Breast epithelium (tissue), 4 donors: Measurements from ENCODE around the gene ZSWIM3. TPM values are rescaled to one million over a fixed set of nuclear protein-coding genes. Genes with fewer than 3 reads are reported as not detected.

Experiments
- DNase-seq, 2 donors: peaks; one replicate each; pipeline ENCODE4 v3.0.0-alpha.2; 2019; ENCODE audit warnings: low spot score in 2 of 2
- H3K27ac ChIP-seq, 2 donors: fragments of 200-600 bp; sonication (generic) in 1 of 2; one replicate each; pipeline ENCODE4 v1.5.1; 2016 to 2019; ENCODE audit warnings: mild to moderate bottlenecking in 1 of 2
- H3K27me3 ChIP-seq, 2 donors: fragments of 200-600 bp; sonication (generic) in 1 of 2; one replicate each; pipeline versions ENCODE4 v1.5.1 to v1.6.0; 2017 to 2019; ENCODE audit warnings: control low read depth in 1 of 2, mild to moderate bottlenecking in 1 of 2
- H3K36me3 ChIP-seq: fragments of 200-600 bp; one replicate; pipeline ENCODE4 v1.5.1; 2019
- H3K4me1 ChIP-seq, 2 donors: fragments of 200-600 bp; sonication (generic); one replicate each; pipeline ENCODE4 v1.5.1; 2016 to 2019; ENCODE audit warnings: control low read depth in 1 of 2
- H3K4me3 ChIP-seq, 3 donors: fragments of 200-600 bp; sonication (generic); 1 replicate in 2 of 3; 2 replicates in 1 of 3; pipeline ENCODE4 v1.5.1; 2016 to 2019; ENCODE audit warnings: mild to moderate bottlenecking in 3 of 3, moderate library complexity in 2 of 3
- H3K9me3 ChIP-seq, 2 donors: fragments of 200-600 bp; sonication (generic) in 1 of 2; one replicate each; pipeline ENCODE4 v1.5.1; 2016 to 2019; ENCODE audit warnings: control low read depth in 1 of 2
- CTCF ChIP-seq, 3 donors: fragments of 450-650 bp; IDR thresholded peaks; one replicate each; pipeline ENCODE4 v1.5.1; 2016 to 2017; ENCODE audit warnings: antibody characterized with exemption in 3 of 3, mild to moderate bottlenecking in 3 of 3, moderate library complexity in 3 of 3
- POLR2A ChIP-seq: fragments of 450-650 bp; IDR thresholded peaks from one replicate; pipeline ENCODE4 v1.6.1; 2016; ENCODE audit warnings: antibody characterized with exemption, mild to moderate bottlenecking, moderate library complexity
- POLR2AphosphoS5 ChIP-seq, 3 donors: sonication (generic); formaldehyde crosslinking; IDR thresholded peaks; one replicate each; pipeline ENCODE4 v1.6.1; 2017; ENCODE audit warnings: antibody characterized with exemption in 3 of 3
- intact Hi-C: fragments of 100-400 bp; cut with DNase I; formaldehyde crosslinking; loops from one replicate; pipeline ENCODE4 v1.15.1; 2023; ENCODE audit warnings: low total_unique reads
- total RNA-seq, 3 donors: library from RNA; depleted of rRNA; stranded (reverse); fragments of >200 nt; gene quantifications; one replicate each; pipeline ENCODE4 v1.1.0, GENCODE V29; 2016

Gene ZSWIM3
- total RNA-seq, 3 donors from 2014 or later: 1.9 to 5.4 (median 4.9) TPM

- no peaks in the 10 kb centered on the region for H3K4me1 ChIP-seq
- H3K9me3 ChIP-seq: no peaks in the 10 kb centered on the region
- no peaks in the 10 kb centered on the region for H3K36me3 ChIP-seq
- no peak overlapping the region for H3K4me3 ChIP-seq
- no peaks in the 10 kb centered on the region for H3K27me3 ChIP-seq
- intact Hi-C loops: no loop called here
- H3K27ac ChIP-seq: no peak overlapping the region
- DNase-seq: no peak
- TF ChIP-seq CTCF (IDR thresholded peaks at IDR 0.05): no peak
Observed at GRCh38 chr20:45848421-45848820, 9.0 kb upstream of the ZSWIM3 start.

GRCh38 chr20:45848969-45849582 lies 8.3 kb upstream of the ZSWIM3 start:
- DNase-seq: no peak
- H3K36me3 ChIP-seq: no peaks in the 10 kb centered on the region
- no peak overlapping the region for H3K4me3 ChIP-seq

GRCh38 chr20:45850238-45850637 lies 7.2 kb upstream of the ZSWIM3 start:
- TF ChIP-seq CTCF (IDR thresholded peaks at IDR 0.05) (no peak), POLR2A (no peak), POLR2AphosphoS5 (IDR thresholded peaks at IDR 0.05) (no peak)
- Histone ChIP-seq H3K27me3 (no peaks in the 10 kb centered on the region), H3K4me3 (no peak overlapping the region), H3K36me3 (no peaks in the 10 kb centered on the region), H3K27ac (no peak overlapping the region), H3K4me1 (peaks cover 0 to 5% of the 10 kb centered on the region in 2 donors), H3K9me3 (no peaks in the 10 kb centered on the region)
- intact Hi-C loops: no loop called here
- DNase-seq: no peak

More at GRCh38 chr20:45848969-45849582, 8.3 kb upstream of the ZSWIM3 start:
- H3K27me3 ChIP-seq: no peaks in the 10 kb centered on the region
- no peaks in the 10 kb centered on the region for H3K9me3 ChIP-seq
- intact Hi-C loops: no loop called here
- no peak overlapping the region for H3K27ac ChIP-seq
- no peaks in the 10 kb centered on the region for H3K4me1 ChIP-seq
- TF ChIP-seq POLR2AphosphoS5 (IDR thresholded peaks at IDR 0.05) (no peak), CTCF (IDR thresholded peaks at IDR 0.05) (no peak), POLR2A (no peak)

- Histone ChIP-seq H3K9me3 (no peaks in the 10 kb centered on the region), H3K4me1 (peaks cover 0 to 12% of the 10 kb centered on the region in 2 donors), H3K4me3 (no peak overlapping the region), H3K27me3 (no peaks in the 10 kb centered on the region), H3K27ac (no peak overlapping the region), H3K36me3 (no peaks in the 10 kb centered on the region)
- DNase-seq: no peak
- intact Hi-C loops: no loop called here
- no peak for TF ChIP-seq POLR2AphosphoS5 (IDR thresholded peaks at IDR 0.05)
- no peak for TF ChIP-seq CTCF (IDR thresholded peaks at IDR 0.05)
- no peak for TF ChIP-seq POLR2A
Observed at GRCh38 chr20:45850926-45851325, 6.5 kb upstream of the ZSWIM3 start.

- no peak for DNase-seq
- intact Hi-C loops: no loop called here
- TF ChIP-seq CTCF (IDR thresholded peaks at IDR 0.05): no peak
- Histone ChIP-seq H3K27ac (no peak overlapping the region), H3K9me3 (no peaks in the 10 kb centered on the region), H3K27me3 (no peaks in the 10 kb centered on the region), H3K4me3 (no peak overlapping the region), H3K36me3 (no peaks in the 10 kb centered on the region), H3K4me1 (peaks cover 0 to 12% of the 10 kb centered on the region in 2 donors)
Observed at GRCh38 chr20:45851501-45851900, 5.9 kb upstream of the ZSWIM3 start.
